Measurements from ENCODE around the gene MGAT4A.

DNA sequence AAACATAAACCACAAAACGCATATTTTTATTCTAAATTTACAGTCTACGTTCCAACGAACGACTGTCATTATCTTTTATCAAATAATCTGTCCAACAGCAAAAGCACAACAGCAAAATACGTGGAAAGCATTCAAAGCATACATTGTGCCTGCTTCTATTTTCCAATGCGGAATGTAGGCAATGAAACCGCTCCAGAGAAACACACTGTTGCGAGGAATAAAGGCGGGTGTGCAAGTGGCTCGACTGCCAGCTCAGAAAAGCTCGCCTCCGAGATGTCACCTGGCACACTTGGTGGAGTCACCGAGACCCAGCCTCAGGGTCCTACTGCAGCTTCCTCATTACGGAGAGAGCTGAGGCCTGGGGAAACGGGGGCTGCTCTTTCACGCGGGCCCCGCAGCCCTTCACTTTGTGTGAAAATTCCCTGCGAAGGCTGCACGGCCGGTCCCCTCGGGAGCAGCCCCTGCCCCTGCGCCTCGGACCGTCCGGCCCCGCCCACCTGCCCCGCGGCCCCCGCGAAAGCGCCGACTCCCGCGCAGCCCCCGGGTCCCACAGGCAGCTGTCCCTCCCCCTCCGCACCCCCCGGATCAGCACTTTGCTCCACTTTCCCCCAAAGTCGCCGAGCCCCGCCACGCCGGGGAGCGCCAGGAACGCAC, 752 bp downstream of the MGAT4A start:
- TF ChIP-seq ZFP30 (CRISPR knock-in tag; IDR thresholded peaks at IDR 0.05) (no peak), TCF4 (CRISPR knock-in tag; IDR thresholded peaks at IDR 0.05; ENCODE audit: borderline replicate concordance) (no peak), RARB (CRISPR knock-in tag; IDR thresholded peaks at IDR 0.05) (no peak), POU6F1 (CRISPR knock-in tag; IDR thresholded peaks at IDR 0.05; ENCODE audit: borderline replicate concordance, low read depth) (no peak), CREB5 (CRISPR knock-in tag; IDR thresholded peaks at IDR 0.05; ENCODE audit: low read depth) (no peak), OSR1 (CRISPR knock-in tag; IDR thresholded peaks at IDR 0.05) (no peak), ZC3H10 (CRISPR knock-in tag; IDR thresholded peaks at IDR 0.05) (no peak), TOX (CRISPR knock-in tag; IDR thresholded peaks at IDR 0.05; ENCODE audit: borderline replicate concordance) (no peak), ZFP3 (CRISPR knock-in tag; IDR thresholded peaks at IDR 0.05) (no peak), GLIS3 (CRISPR knock-in tag; IDR thresholded peaks at IDR 0.05) (no peak), ESRRG (CRISPR knock-in tag; IDR thresholded peaks at IDR 0.05) (no peak)
